Measurements from ENCODE around the gene CBX1. TPM values are rescaled to one million over a fixed set of nuclear protein-coding genes. Genes with fewer than 3 reads are reported as not detected.
A peak's percentile ranks its signal among the peaks of the same experiment; 100 is the strongest.

The CBX1 gene
- polyA plus RNA-seq, 1 donor from 2014 or later, result 363 TPM

GRCh38 chr17:48037838-48038323 lies 63.4 kb downstream of the CBX1 start:
- Histone ChIP-seq H3K27me3 (ENCODE audit: insufficient read depth, low read depth, low read length) (peaks cover 38% of the 10 kb centered on the region), H3K9me3 (ENCODE audit: low read length) (no peaks in the 10 kb centered on the region), H3K9ac (ENCODE audit: low read length) (no peak overlapping the region), H3F3A (ENCODE audit: insufficient read depth, low read length, poor library complexity, severe bottlenecking) (no peaks in the 10 kb centered on the region), H3K4me3 (ENCODE audit: low read length) (no peak overlapping the region), H3K36me3 (ENCODE audit: insufficient read depth, low read length) (no peaks in the 10 kb centered on the region), H3K79me2 (replicated peaks; ENCODE audit: insufficient read depth, low read length) (no peaks in the 10 kb centered on the region), H3K4me2 (ENCODE audit: low read length) (no peak overlapping the region), H2AFZ (ENCODE audit: low read depth, low read length) (no peak overlapping the region), H3K9me2 (ENCODE audit: insufficient read depth, low read length) (no peaks in the 10 kb centered on the region), H4K20me1 (ENCODE audit: insufficient read depth) (no peaks in the 10 kb centered on the region), H3K27ac (ENCODE audit: low read length) (no peak overlapping the region)
- TF ChIP-seq EZH2 (IDR thresholded peaks at IDR 0.05; ENCODE audit: borderline replicate concordance, insufficient read depth, low read length, poor library complexity, severe bottlenecking), result peak; percentile 69
- no peak for TF ChIP-seq TAF1 (IDR thresholded peaks at IDR 0.05; ENCODE audit: low read depth)
- TF ChIP-seq MXI1 (conservative IDR thresholded peaks at IDR 0.05; ENCODE audit: poor library complexity, severe bottlenecking), result no peak
- no peak for TF ChIP-seq SMC3 (conservative IDR thresholded peaks at IDR 0.05; ENCODE audit: poor library complexity)

DNA sequence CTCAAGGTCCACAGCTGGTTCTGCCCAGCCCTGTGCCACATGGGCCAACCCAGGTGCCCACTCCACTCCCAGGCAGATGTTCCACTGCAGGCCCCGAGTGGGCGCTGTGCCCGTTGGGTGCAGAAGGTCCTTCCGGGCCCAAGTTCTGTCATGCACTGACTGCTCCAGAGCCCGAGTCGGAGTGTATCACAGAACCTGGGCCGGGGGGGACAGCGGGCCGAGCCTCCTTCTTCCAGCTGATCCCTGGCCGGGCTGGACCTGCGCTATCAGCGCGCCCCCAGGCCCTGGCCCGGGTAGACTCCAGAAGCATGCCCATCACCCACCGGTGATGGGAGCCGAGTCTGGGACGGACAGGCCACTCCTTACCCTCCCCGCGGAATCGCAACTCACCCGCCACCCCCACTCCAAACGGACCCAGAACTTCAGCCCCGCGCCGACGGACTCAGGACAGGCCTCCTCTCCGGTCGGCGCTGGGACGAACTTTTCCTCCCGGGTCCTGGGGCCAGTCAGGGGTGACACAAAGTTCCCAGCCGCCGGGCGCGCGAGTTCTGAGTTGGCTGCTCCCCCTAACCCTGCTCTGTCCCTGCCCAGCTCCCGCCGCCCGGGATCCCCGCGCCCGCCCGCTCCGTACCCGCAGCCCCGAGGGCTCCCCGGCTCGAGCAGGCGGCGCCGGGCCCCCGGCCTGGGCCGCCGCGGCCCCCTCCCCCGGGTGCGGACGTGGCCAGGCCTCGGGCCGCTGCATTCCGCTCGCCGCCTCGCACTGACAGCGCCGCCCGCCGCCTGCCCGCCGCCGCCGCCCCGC lies 64.0 kb downstream of the CBX1 start, which contains the start of gene COPZ2:
Gene COPZ2, minus strand, starts transcription at position 762 of the 802 bp plus-strand sequence. Its CDS starts 20 bp downstream, at position 742.
- Histone ChIP-seq H3K4me3 (ENCODE audit: low read length) (peak within 1 kb of the TSS; percentile 45), H3F3A (ENCODE audit: insufficient read depth, low read length, poor library complexity, severe bottlenecking) (no peaks in the 10 kb centered on the region), H2AFZ (ENCODE audit: low read depth, low read length) (no peak within 1 kb of the TSS), H3K36me3 (ENCODE audit: insufficient read depth, low read length) (no peaks in the 10 kb centered on the region), H3K9me2 (ENCODE audit: insufficient read depth, low read length) (no peaks in the 10 kb centered on the region), H3K79me2 (replicated peaks; ENCODE audit: insufficient read depth, low read length) (no peaks in the 10 kb centered on the region), H3K9ac (ENCODE audit: low read length) (no peak within 1 kb of the TSS), H3K27me3 (ENCODE audit: insufficient read depth, low read depth, low read length) (peaks cover 38% of the 10 kb centered on the region), H3K4me2 (ENCODE audit: low read length) (no peak within 1 kb of the TSS), H3K27ac (ENCODE audit: low read length) (no peak within 1 kb of the TSS), H4K20me1 (ENCODE audit: insufficient read depth) (no peaks in the 10 kb centered on the region), H3K9me3 (ENCODE audit: low read length) (no peaks in the 10 kb centered on the region)
- TF ChIP-seq MXI1 (conservative IDR thresholded peaks at IDR 0.05; ENCODE audit: poor library complexity, severe bottlenecking) (no peak), RAD21 (conservative IDR thresholded peaks at IDR 0.05) (no peak), EZH2 (IDR thresholded peaks at IDR 0.05; ENCODE audit: borderline replicate concordance, insufficient read depth, low read length, poor library complexity, severe bottlenecking) (no peak), TAF1 (IDR thresholded peaks at IDR 0.05; ENCODE audit: low read depth) (no peak), EP300 (conservative IDR thresholded peaks at IDR 0.05; ENCODE audit: poor library complexity, severe bottlenecking) (no peak), SMC3 (conservative IDR thresholded peaks at IDR 0.05; ENCODE audit: poor library complexity) (no peak), POLR2AphosphoS5 (IDR thresholded peaks at IDR 0.05) (no peak), CTCF (IDR thresholded peaks at IDR 0.05; ENCODE audit: poor library complexity, severe bottlenecking) (no peak)
- TF ChIP-seq, protein P1, sequence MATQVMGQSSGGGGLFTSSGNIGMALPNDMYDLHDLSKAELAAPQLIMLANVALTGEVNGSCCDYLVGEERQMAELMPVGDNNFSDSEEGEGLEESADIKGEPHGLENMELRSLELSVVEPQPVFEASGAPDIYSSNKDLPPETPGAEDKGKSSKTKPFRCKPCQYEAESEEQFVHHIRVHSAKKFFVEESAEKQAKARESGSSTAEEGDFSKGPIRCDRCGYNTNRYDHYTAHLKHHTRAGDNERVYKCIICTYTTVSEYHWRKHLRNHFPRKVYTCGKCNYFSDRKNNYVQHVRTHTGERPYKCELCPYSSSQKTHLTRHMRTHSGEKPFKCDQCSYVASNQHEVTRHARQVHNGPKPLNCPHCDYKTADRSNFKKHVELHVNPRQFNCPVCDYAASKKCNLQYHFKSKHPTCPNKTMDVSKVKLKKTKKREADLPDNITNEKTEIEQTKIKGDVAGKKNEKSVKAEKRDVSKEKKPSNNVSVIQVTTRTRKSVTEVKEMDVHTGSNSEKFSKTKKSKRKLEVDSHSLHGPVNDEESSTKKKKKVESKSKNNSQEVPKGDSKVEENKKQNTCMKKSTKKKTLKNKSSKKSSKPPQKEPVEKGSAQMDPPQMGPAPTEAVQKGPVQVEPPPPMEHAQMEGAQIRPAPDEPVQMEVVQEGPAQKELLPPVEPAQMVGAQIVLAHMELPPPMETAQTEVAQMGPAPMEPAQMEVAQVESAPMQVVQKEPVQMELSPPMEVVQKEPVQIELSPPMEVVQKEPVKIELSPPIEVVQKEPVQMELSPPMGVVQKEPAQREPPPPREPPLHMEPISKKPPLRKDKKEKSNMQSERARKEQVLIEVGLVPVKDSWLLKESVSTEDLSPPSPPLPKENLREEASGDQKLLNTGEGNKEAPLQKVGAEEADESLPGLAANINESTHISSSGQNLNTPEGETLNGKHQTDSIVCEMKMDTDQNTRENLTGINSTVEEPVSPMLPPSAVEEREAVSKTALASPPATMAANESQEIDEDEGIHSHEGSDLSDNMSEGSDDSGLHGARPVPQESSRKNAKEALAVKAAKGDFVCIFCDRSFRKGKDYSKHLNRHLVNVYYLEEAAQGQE (IDR thresholded peaks at IDR 0.05; ENCODE audit: borderline replicate concordance), result no peak

Measured in neural cell (in vitro differentiated cells).